Activated T-helper 9 cell treated with anti-CD3 and anti-CD28 coated beads, Interleukin-2, amount 50 U/mL, for 16 hours (primary cell): ENCODE results near the gene RUNX1.

Experiments
- DNase-seq: peaks from one replicate; pipeline ENCODE4 v3.0.0-alpha.2; 2020; ENCODE audit warnings: low read depth

RUNX1 gene

GRCh38 chr21:34923626-34924025 lies 125.5 kb downstream of the RUNX1 start:
- DNase-seq, result no peak

- no peak for DNase-seq
Observed at GRCh38 chr21:34923202-34923601, 125.9 kb downstream of the RUNX1 start.

GRCh38 chr21:34922479-34922878 lies 126.6 kb downstream of the RUNX1 start:
- DNase-seq, result no peak

GRCh38 chr21:34921151-34921550 lies 128.0 kb downstream of the RUNX1 start:
- DNase-seq, result no peak

- no peak for DNase-seq
Observed at GRCh38 chr21:34919406-34919805, 129.7 kb downstream of the RUNX1 start.

GRCh38 chr21:34916446-34916845 lies 132.7 kb downstream of the RUNX1 start:
- no peak for DNase-seq

- no peak for DNase-seq
Observed at GRCh38 chr21:34915364-34915841, 133.7 kb downstream of the RUNX1 start.

GRCh38 chr21:34914239-34914638 lies 134.9 kb downstream of the RUNX1 start:
- no peak for DNase-seq

- DNase-seq, result no peak
Observed at GRCh38 chr21:34913811-34914210, 135.3 kb downstream of the RUNX1 start.

GRCh38 chr21:34912022-34912945 lies 136.8 kb downstream of the RUNX1 start:
- no peak for DNase-seq

GRCh38 chr21:34911360-34911759 lies 137.7 kb downstream of the RUNX1 start:
- no peak for DNase-seq

- DNase-seq, result no peak
Observed at GRCh38 chr21:34910396-34910795, 138.7 kb downstream of the RUNX1 start.

GRCh38 chr21:34909492-34910292 lies 139.4 kb downstream of the RUNX1 start:
- no peak for DNase-seq

- DNase-seq, result no peak
Observed at GRCh38 chr21:34908419-34909055, 140.6 kb downstream of the RUNX1 start.

- DNase-seq, result no peak
Observed at GRCh38 chr21:34907461-34908418, 141.4 kb downstream of the RUNX1 start.

GRCh38 chr21:34906401-34906800 lies 142.7 kb downstream of the RUNX1 start:
- no peak for DNase-seq

GRCh38 chr21:34905218-34905537 lies 143.9 kb downstream of the RUNX1 start:
- no peak for DNase-seq

- DNase-seq, result no peak
Observed at GRCh38 chr21:34904526-34905217, 144.4 kb downstream of the RUNX1 start.

- DNase-seq, result no peak
Observed at GRCh38 chr21:34900376-34900775, 148.7 kb downstream of the RUNX1 start.

- no peak for DNase-seq
Observed at GRCh38 chr21:34899760-34900159, 149.3 kb downstream of the RUNX1 start.

- no peak for DNase-seq
Observed at GRCh38 chr21:34899302-34899701, 149.8 kb downstream of the RUNX1 start.
